Measurements from ENCODE around the gene CPEB3. TPM values are rescaled to one million over a fixed set of nuclear protein-coding genes. Genes with fewer than 3 reads are reported as not detected.

CPEB3 gene
- total and polyA plus RNA-seq, 9 of the 15 experiments (the other 6 are each of a cell fraction or from before 2014, with no cell fraction given), result 0.15 to 1.2 (median 0.51) TPM

DNA sequence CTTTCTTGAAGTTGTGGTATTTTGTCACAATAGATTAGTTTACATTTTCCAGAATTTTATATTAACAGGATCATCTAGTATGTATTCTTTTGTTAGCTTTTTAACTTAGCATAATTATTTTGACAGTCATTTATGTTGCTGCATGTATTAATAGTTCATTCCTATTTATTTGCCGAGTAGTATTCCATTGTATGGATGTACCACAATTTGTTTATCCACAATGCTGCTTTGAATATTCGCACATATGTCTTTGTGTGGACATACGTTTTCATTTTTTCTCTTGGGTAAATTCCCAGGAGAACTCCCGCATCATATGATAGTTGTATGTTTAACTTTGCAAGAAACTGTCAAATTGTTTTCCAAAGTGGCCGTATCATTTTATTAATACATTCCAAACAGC, 115.7 kb downstream of the CPEB3 start (continued):
- TF ChIP-seq, protein P1, sequence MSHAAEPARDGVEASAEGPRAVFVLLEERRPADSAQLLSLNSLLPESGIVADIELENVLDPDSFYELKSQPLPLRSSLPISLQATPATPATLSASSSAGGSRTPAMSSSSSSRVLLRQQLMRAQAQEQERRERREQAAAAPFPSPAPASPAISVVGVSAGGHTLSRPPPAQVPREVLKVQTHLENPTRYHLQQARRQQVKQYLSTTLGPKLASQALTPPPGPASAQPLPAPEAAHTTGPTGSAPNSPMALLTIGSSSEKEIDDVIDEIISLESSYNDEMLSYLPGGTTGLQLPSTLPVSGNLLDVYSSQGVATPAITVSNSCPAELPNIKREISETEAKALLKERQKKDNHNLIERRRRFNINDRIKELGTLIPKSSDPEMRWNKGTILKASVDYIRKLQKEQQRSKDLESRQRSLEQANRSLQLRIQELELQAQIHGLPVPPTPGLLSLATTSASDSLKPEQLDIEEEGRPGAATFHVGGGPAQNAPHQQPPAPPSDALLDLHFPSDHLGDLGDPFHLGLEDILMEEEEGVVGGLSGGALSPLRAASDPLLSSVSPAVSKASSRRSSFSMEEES (CRISPR knock-in tag; IDR thresholded peaks at IDR 0.05), result no peak
- no peak for TF ChIP-seq ZBTB17 (CRISPR knock-in tag; IDR thresholded peaks at IDR 0.05)
- no peak for TF ChIP-seq SMAD3 (CRISPR knock-in tag; conservative IDR thresholded peaks at IDR 0.05)
- no peak for TF ChIP-seq BRCA1 (IDR thresholded peaks at IDR 0.05)
- no peak for TF ChIP-seq BRCA1 (CRISPR knock-in tag; IDR thresholded peaks at IDR 0.05)
- no peak for TF ChIP-seq CREB1 (IDR thresholded peaks at IDR 0.05)
- no peak for TF ChIP-seq CREB1 (CRISPR knock-in tag; IDR thresholded peaks at IDR 0.05)

DNA sequence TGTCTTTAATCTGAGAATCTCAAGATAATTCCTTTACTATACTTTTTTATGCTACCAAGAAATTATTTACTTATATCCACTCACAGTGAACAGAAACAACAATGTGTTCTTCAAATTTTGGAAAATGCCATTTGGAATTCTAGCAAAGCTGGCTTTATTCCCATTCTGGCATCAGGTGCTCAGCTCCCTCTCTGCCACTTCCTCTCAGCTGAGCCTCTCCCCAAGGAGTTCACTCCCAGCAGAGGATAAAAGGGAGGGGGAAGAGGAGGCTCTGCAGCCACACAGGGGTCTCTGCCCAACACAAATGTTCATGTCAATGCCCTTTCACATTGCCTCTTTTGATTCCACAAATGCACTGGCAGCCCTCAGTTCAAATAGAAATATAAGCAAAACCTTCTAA, 116.9 kb downstream of the CPEB3 start:
- TF ChIP-seq, protein P2, sequence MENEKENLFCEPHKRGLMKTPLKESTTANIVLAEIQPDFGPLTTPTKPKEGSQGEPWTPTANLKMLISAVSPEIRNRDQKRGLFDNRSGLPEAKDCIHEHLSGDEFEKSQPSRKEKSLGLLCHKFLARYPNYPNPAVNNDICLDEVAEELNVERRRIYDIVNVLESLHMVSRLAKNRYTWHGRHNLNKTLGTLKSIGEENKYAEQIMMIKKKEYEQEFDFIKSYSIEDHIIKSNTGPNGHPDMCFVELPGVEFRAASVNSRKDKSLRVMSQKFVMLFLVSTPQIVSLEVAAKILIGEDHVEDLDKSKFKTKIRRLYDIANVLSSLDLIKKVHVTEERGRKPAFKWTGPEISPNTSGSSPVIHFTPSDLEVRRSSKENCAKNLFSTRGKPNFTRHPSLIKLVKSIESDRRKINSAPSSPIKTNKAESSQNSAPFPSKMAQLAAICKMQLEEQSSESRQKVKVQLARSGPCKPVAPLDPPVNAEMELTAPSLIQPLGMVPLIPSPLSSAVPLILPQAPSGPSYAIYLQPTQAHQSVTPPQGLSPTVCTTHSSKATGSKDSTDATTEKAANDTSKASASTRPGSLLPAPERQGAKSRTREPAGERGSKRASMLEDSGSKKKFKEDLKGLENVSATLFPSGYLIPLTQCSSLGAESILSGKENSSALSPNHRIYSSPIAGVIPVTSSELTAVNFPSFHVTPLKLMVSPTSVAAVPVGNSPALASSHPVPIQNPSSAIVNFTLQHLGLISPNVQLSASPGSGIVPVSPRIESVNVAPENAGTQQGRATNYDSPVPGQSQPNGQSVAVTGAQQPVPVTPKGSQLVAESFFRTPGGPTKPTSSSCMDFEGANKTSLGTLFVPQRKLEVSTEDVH (IDR thresholded peaks at IDR 0.05; ENCODE audit: low read depth, partially characterized antibody), result no peak
- TF ChIP-seq TEAD1 (CRISPR knock-in tag; IDR thresholded peaks at IDR 0.05) (no peak), ZNF699 (CRISPR knock-in tag; IDR thresholded peaks at IDR 0.05; ENCODE audit: insufficient replicate concordance) (no peak), CBFA2T2 (conservative IDR thresholded peaks at IDR 0.05) (no peak), SOX6 (IDR thresholded peaks at IDR 0.05) (no peak), RBFOX2 (IDR thresholded peaks at IDR 0.05; ENCODE audit: low read depth, low read length) (no peak), PHB (CRISPR knock-in tag; IDR thresholded peaks at IDR 0.05) (no peak), ARNT (IDR thresholded peaks at IDR 0.05) (no peak), SRSF7 (optimal IDR thresholded peaks at IDR 0.05; ENCODE audit: low read depth, low read length) (no peak), NFATC3 (IDR thresholded peaks at IDR 0.05) (no peak)
- H3K27ac ChIP-seq (ENCODE audit: extremely low read depth, low read depth, low read length), result no peak overlapping the region
- ChIA-PET POLR2A (no interaction called here), CTCF (ENCODE audit: low intra/inter-chr PET ratio) (no interaction called here)
- H4K20me1 ChIP-seq (replicated peaks; ENCODE audit: control insufficient read depth, insufficient read depth, low read length), result no peaks in the 10 kb centered on the region
- in situ Hi-C loops (cut with MboI), result no loop called here
- H3K4me3 ChIP-seq, result no peak overlapping the region
- no peaks in the 10 kb centered on the region for H3K79me2 ChIP-seq (ENCODE audit: control insufficient read depth, insufficient read depth, low read length)
- H3K9me1 ChIP-seq (ENCODE audit: control insufficient read depth, insufficient read depth, low read length), result no peaks in the 10 kb centered on the region
- H3K9me3 ChIP-seq (replicated peaks; ENCODE audit: control insufficient read depth, insufficient read depth, low read depth, low read length), result no peaks in the 10 kb centered on the region
- no peak overlapping the region for H2AFZ ChIP-seq (ENCODE audit: low read depth, low read length)
- no peaks in the 10 kb centered on the region for H3K36me3 ChIP-seq (ENCODE audit: control insufficient read depth, insufficient read depth, low read length)
- no peaks in the 10 kb centered on the region for H3K27me3 ChIP-seq (ENCODE audit: control insufficient read depth in 2 of 2, insufficient read depth in 2 of 2, low read length in 2 of 2)
- H3K4me1 ChIP-seq (replicated peaks in 1 of 2; ENCODE audit: control insufficient read depth in 2 of 2, insufficient read depth in 2 of 2, low read length in 2 of 2), result no peaks in the 10 kb centered on the region
- BruUV-seq (replicated peaks), result no TSS peak
- H3K9ac ChIP-seq (ENCODE audit: insufficient read depth in 1 of 2, low read depth in 2 of 2, low read length in 2 of 2), result no peak overlapping the region
- DNase-seq (ENCODE audit: extremely low read depth in 1 of 4, low spot score in 3 of 4) (no peak), FAIRE-seq (no peak), ATAC-seq (no peak)
- intact Hi-C loops (cut with micrococcal nuclease), result no loop called here
- no peak overlapping the region for H3K4me2 ChIP-seq (ENCODE audit: insufficient read depth, low read length)

All from K562 (cell line).